Putamen (tissue), 1 donor: ENCODE measurements around the gene UBA52.
"Not testable (repeated sequence)": the region's sequence is repeated elsewhere in the genome, so short reads cannot be mapped to it uniquely, and the experiment has no call there.

Source experiments
- DNase-seq: peaks from one replicate; pipeline ENCODE4 v3.0.0-alpha.2; 2016; ENCODE audit warnings: low spot score

UBA52 gene

GRCh38 chr19:18571564-18572344, at the start of gene UBA52:
Gene UBA52, plus strand, starts transcription at chr19:18571857. Its CDS starts 1,444 bp downstream, at chr19:18573301.
- peak; percentile 95 for DNase-seq

GRCh38 chr19:18522124-18522861, 49.4 kb upstream of the UBA52 start:
- DNase-seq: peak; percentile 100

- not testable (repeated sequence) for DNase-seq
Observed at GRCh38 chr19:18522862-18523440, 48.7 kb upstream of the UBA52 start.

- no peak for DNase-seq
Observed at GRCh38 chr19:18523841-18524240, 47.8 kb upstream of the UBA52 start.

- no peak for DNase-seq
Observed at GRCh38 chr19:18526316-18526715, 45.3 kb upstream of the UBA52 start.

GRCh38 chr19:18529782-18530181, 41.9 kb upstream of the UBA52 start:
- no peak for DNase-seq

GRCh38 chr19:18531485-18531884, 40.2 kb upstream of the UBA52 start:
- DNase-seq: no peak

GRCh38 chr19:18532168-18532890, 39.3 kb upstream of the UBA52 start:
- no peak for DNase-seq

GRCh38 chr19:18533058-18533457, 38.6 kb upstream of the UBA52 start:
- no peak for DNase-seq

- DNase-seq: no peak
Observed at GRCh38 chr19:18536475-18536874, 35.2 kb upstream of the UBA52 start.

- no peak for DNase-seq
Observed at GRCh38 chr19:18537431-18537830, 34.2 kb upstream of the UBA52 start.

GRCh38 chr19:18538115-18538514, 33.5 kb upstream of the UBA52 start:
- no peak for DNase-seq

- no peak for DNase-seq
Observed at GRCh38 chr19:18539372-18539771, 32.3 kb upstream of the UBA52 start.

- DNase-seq: not testable (repeated sequence)
Observed at GRCh38 chr19:18540200-18540599, 31.5 kb upstream of the UBA52 start.

- DNase-seq: no peak
Observed at GRCh38 chr19:18541258-18541991, 30.2 kb upstream of the UBA52 start.

- DNase-seq: no peak
Observed at GRCh38 chr19:18541992-18542940, 29.4 kb upstream of the UBA52 start.

GRCh38 chr19:18542941-18543813, 28.5 kb upstream of the UBA52 start, which contains the start of gene FKBP8:
Gene FKBP8, minus strand, starts transcription at chr19:18543573. Its CDS starts 1,603 bp downstream, at chr19:18541970.
- DNase-seq: peak; percentile 90

- DNase-seq: peak; percentile 71
Observed at GRCh38 chr19:18543814-18544475, 27.7 kb upstream of the UBA52 start.

GRCh38 chr19:18551631-18552030, 20.0 kb upstream of the UBA52 start:
- DNase-seq: no peak
